Smooth muscle cell (in vitro differentiated cells): ENCODE results near the gene FIGN. TPM values are rescaled to one million over a fixed set of nuclear protein-coding genes. Genes with fewer than 3 reads are reported as not detected.

Experiments
- DNase-seq: peaks from one replicate; lab custom pipeline; 2025; ENCODE audit not compliant: unreplicated experiment; lab: John Stamatoyannopoulos, UW
- H2AFZ ChIP-seq: fragments of 200-600 bp; sonication (generic); 2 replicates; pipeline ENCODE4 v1.6.0; 2016; ENCODE audit warnings: antibody characterized with exemption, low read depth, mild to moderate bottlenecking
- H3F3A ChIP-seq: fragments of 200-600 bp; sonication (generic); 2 replicates; pipeline ENCODE4 v1.6.0; 2017; ENCODE audit warnings: antibody characterized with exemption, low read depth
- H3K27ac ChIP-seq: fragments of 200-600 bp; sonication (generic); 2 replicates; pipeline ENCODE4 v1.5.1; 2016; ENCODE audit warnings: low read depth, mild to moderate bottlenecking
- H3K27me3 ChIP-seq: fragments of 200-600 bp; sonication (generic); 2 replicates; pipeline ENCODE4 v1.6.1; 2016; ENCODE audit warnings: low read depth, mild to moderate bottlenecking
- H3K36me3 ChIP-seq: fragments of 200-600 bp; sonication (generic); 2 replicates; pipeline ENCODE4 v1.5.1; 2016; ENCODE audit warnings: low read depth
- H3K4me1 ChIP-seq: fragments of 200-600 bp; sonication (generic); 2 replicates; pipeline ENCODE4 v1.5.1; 2016; ENCODE audit warnings: low read depth
- H3K4me2 ChIP-seq: fragments of 200-600 bp; sonication (generic); 2 replicates; pipeline ENCODE4 v1.6.0; 2016; ENCODE audit warnings: mild to moderate bottlenecking
- H3K4me3 ChIP-seq: fragments of 200-600 bp; sonication (generic); 2 replicates; pipeline ENCODE4 v1.5.1; 2016; ENCODE audit warnings: mild to moderate bottlenecking
- H3K79me2 ChIP-seq: fragments of 200-600 bp; sonication (generic); 2 replicates; pipeline ENCODE4 v1.6.0; 2016; ENCODE audit warnings: low read depth, mild to moderate bottlenecking
- H3K9ac ChIP-seq: fragments of 200-600 bp; sonication (generic); 2 replicates; pipeline ENCODE4 v1.6.0; 2016; ENCODE audit warnings: low read depth
- H3K9me3 ChIP-seq: fragments of 200-600 bp; sonication (generic); replicated peaks from 2 replicates; pipeline ENCODE4 v1.5.1; 2016; ENCODE audit warnings: low read depth
- H4K20me1 ChIP-seq: fragments of 200-600 bp; sonication (generic); 2 replicates; pipeline ENCODE4 v1.6.0; 2016; ENCODE audit warnings: low read depth
- WGBS: methylation state at CpG from one replicate; pipeline ENCODE4 v1.1.7; 2016; ENCODE audit warnings: low lambda C conversion rate; 5-methylcytosine and 5-hydroxymethylcytosine counted together
- polyA plus RNA-seq: library from polyadenylated mRNA; unstranded; fragments of >200 nt; fragmentation: Nextera tagmentation; extraction: Ambion mirVana; gene quantifications from 2 replicates; pipeline ENCODE4 v1.2.1, GENCODE V29; 2016
- total RNA-seq: library from RNA; depleted of rRNA; stranded (reverse); fragments of >200 nt; gene quantifications from 2 replicates; pipeline ENCODE4 v1.2.3, GENCODE V29; 2014
- TF ChIP-seq, protein P1 (sequence below): fragments of 200-600 bp; sonication (generic); IDR thresholded peaks from 2 replicates; pipeline ENCODE4 v1.5.1; 2017; ENCODE audit warnings: borderline replicate concordance, mild to moderate bottlenecking, antibody characterized with exemption; ENCODE audit not compliant: insufficient read depth, poor library complexity, severe bottlenecking

FIGN gene
- total and polyA plus RNA-seq, 2 experiments from 2014 or later = 0.71 to 4.8 TPM

DNA sequence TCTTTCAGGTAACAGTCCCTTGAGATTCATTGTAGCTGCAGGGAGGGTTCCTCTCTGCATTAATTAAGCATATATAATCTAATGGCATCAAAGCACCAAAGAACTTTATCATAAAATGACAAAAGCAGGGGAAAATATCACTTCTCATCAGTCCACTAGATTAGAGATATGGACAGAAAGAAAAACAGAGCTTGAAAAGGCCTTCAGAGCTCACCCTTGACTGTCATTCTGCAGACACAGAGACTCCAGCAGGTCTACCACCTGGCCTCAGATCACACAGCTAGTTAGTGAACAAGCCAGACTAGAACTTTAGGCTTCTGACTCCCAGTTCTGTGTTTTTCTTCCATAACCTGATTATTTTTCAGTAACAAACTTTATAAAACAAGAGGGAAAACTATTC is 88.5 kb downstream of the FIGN start:
- TF ChIP-seq, protein P1, sequence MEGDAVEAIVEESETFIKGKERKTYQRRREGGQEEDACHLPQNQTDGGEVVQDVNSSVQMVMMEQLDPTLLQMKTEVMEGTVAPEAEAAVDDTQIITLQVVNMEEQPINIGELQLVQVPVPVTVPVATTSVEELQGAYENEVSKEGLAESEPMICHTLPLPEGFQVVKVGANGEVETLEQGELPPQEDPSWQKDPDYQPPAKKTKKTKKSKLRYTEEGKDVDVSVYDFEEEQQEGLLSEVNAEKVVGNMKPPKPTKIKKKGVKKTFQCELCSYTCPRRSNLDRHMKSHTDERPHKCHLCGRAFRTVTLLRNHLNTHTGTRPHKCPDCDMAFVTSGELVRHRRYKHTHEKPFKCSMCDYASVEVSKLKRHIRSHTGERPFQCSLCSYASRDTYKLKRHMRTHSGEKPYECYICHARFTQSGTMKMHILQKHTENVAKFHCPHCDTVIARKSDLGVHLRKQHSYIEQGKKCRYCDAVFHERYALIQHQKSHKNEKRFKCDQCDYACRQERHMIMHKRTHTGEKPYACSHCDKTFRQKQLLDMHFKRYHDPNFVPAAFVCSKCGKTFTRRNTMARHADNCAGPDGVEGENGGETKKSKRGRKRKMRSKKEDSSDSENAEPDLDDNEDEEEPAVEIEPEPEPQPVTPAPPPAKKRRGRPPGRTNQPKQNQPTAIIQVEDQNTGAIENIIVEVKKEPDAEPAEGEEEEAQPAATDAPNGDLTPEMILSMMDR = no peak
- H3F3A ChIP-seq = no peaks in the 10 kb centered on the region
- H3K4me3 ChIP-seq = no peak overlapping the region
- no peaks in the 10 kb centered on the region for H3K79me2 ChIP-seq
- H3K4me1 ChIP-seq = peaks cover 46% of the 10 kb centered on the region
- DNase-seq = no peak
- no peak overlapping the region for H2AFZ ChIP-seq
- H3K36me3 ChIP-seq = no peaks in the 10 kb centered on the region
- H3K4me2 ChIP-seq = no peak overlapping the region
- no peak overlapping the region for H3K9ac ChIP-seq
- no peaks in the 10 kb centered on the region for H3K9me3 ChIP-seq
- H3K27me3 ChIP-seq = no peaks in the 10 kb centered on the region
- H4K20me1 ChIP-seq = no peaks in the 10 kb centered on the region
- no peak overlapping the region for H3K27ac ChIP-seq

DNA sequence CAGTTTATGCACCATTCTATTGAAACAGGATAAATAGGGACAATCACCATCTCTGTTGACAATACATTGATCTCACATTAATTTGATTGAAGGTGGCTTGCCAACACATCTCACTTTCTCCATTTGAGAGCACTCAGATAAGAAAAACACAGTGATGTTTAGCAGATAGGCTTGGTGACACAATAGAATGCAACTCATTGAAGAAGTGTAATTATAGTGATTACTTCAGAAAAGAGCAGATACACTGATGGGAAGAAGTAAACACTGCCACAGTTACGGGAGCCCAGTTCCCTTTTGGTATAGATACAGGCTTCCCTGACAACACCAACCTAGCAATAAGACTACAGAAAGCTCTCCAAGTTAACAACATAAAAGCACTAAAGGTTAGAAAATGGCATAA is 89.1 kb downstream of the FIGN start:
- H3K9me3 ChIP-seq = no peaks in the 10 kb centered on the region
- no peak overlapping the region for H2AFZ ChIP-seq
- no peaks in the 10 kb centered on the region for H3K79me2 ChIP-seq
- H3K27me3 ChIP-seq = no peaks in the 10 kb centered on the region
- H3K36me3 ChIP-seq = no peaks in the 10 kb centered on the region
- no peak overlapping the region for H3K4me2 ChIP-seq
- DNase-seq = no peak
- 48% methylated on average over 1 of the region's 1 CpG for WGBS
- peaks cover 46% of the 10 kb centered on the region for H3K4me1 ChIP-seq
- no peak overlapping the region for H3K9ac ChIP-seq
- H3F3A ChIP-seq = no peaks in the 10 kb centered on the region
- H4K20me1 ChIP-seq = no peaks in the 10 kb centered on the region
- no peak overlapping the region for H3K4me3 ChIP-seq
- no peak overlapping the region for H3K27ac ChIP-seq
- TF ChIP-seq, protein P1 = no peak

- H3K4me3 ChIP-seq = no peak overlapping the region
- H2AFZ ChIP-seq = no peak overlapping the region
- no peaks in the 10 kb centered on the region for H3K27me3 ChIP-seq
- no peak overlapping the region for H3K4me2 ChIP-seq
- DNase-seq = no peak
- no peaks in the 10 kb centered on the region for H3K79me2 ChIP-seq
- no peaks in the 10 kb centered on the region for H3F3A ChIP-seq
- H3K4me1 ChIP-seq = peaks cover 44% of the 10 kb centered on the region
- no peak overlapping the region for H3K27ac ChIP-seq
- H3K9me3 ChIP-seq = no peaks in the 10 kb centered on the region
- no peaks in the 10 kb centered on the region for H3K36me3 ChIP-seq
- WGBS = 91% methylated on average over 2 of the region's 2 CpGs
- no peak overlapping the region for H3K9ac ChIP-seq
- no peaks in the 10 kb centered on the region for H4K20me1 ChIP-seq
- TF ChIP-seq, protein P1 = no peak
Observed at GRCh38 chr2:163644238-163644637, 91.6 kb downstream of the FIGN start.

DNA sequence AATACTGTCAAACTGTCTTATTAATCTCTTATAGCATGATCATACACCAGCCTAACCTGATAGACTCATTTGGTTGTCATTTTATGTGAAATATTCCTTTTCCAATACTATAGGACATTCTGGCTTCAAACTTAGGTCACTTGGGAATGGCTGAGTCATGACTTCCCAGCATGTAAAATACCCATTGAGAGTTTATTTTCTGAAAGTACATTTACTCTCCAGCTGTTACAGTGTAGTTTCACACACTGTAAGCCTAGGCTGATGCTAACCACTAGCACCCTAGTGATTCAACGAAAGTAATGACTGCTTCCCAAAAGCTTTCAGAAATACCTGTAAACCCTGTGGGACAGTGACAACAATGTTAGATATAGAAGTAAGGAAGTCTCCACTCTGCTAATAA is 93.8 kb downstream of the FIGN start:
- no peak overlapping the region for H3K27ac ChIP-seq
- DNase-seq = no peak
- WGBS = 50% methylated on average over 1 of the region's 1 CpG

More for the DNA sequence above, 93.8 kb downstream of the FIGN start:
- Histone ChIP-seq H4K20me1 (no peaks in the 10 kb centered on the region), H3K9me3 (no peaks in the 10 kb centered on the region), H3K4me1 (peaks cover 42% of the 10 kb centered on the region), H3K36me3 (no peaks in the 10 kb centered on the region), H3K9ac (no peak overlapping the region), H3K4me2 (no peak overlapping the region), H3F3A (no peaks in the 10 kb centered on the region), H3K4me3 (no peak overlapping the region), H3K79me2 (no peaks in the 10 kb centered on the region), H3K27me3 (no peaks in the 10 kb centered on the region), H2AFZ (no peak overlapping the region)
- TF ChIP-seq, protein P1 = no peak
